Measurements from ENCODE around the gene RPL18. TPM values are rescaled to one million over a fixed set of nuclear protein-coding genes. Genes with fewer than 3 reads are reported as not detected.

RPL18 gene
- total and polyA plus RNA-seq, 8 donors = 1,028 to 1,744 (median 1,547) TPM

DNA sequence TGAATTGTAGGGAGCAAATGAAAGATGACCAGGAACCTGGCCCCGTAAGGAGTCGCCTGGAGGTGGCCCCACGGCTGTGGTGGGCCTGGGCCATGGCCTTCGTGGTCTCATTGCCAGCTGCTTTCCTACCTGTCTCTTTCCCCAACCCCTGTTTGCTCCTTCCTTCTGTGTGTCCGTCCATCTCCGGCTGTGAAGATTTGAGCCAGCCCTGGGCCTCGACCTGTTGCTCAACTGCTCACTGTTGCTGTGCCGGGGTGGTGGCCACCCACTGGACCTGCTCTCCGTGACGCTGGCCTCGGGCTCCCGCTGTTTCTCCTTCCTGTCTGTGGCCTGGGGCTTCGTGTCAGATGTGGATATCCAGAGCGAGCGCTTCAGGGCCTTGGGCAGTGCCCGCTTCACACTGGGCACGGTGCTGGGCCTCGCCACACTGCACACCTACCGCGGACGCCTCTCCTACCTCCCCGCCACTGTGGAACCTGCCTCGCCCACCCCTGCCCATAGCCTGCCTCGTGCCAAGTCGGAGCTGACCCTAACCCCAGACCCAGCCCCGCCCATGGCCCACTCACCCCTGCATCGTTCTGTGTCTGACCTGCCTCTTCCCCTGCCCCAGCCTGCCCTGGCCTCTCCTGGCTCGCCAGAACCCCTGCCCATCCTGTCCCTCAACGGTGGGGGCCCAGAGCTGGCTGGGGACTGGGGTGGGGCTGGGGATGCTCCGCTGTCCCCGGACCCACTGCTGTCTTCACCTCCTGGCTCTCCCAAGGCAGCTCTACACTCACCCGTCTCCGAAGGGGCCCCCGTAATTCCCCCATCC is 9.7 kb upstream of the RPL18 start:
- intact Hi-C loops (cut with DNase I) = no loop called here
- H3K27me3 ChIP-seq = no peaks in the 10 kb centered on the region
- no peak overlapping the region for H3K4me3 ChIP-seq
- H3K9me3 ChIP-seq = no peaks in the 10 kb centered on the region
- H3K4me1 ChIP-seq = peaks cover 14 to 56% of the 10 kb centered on the region in 2 donors
- no peak overlapping the region for H3K27ac ChIP-seq
- peaks cover 0 to 42% of the 10 kb centered on the region in 2 donors for H3K36me3 ChIP-seq
- TF ChIP-seq, protein P1, sequence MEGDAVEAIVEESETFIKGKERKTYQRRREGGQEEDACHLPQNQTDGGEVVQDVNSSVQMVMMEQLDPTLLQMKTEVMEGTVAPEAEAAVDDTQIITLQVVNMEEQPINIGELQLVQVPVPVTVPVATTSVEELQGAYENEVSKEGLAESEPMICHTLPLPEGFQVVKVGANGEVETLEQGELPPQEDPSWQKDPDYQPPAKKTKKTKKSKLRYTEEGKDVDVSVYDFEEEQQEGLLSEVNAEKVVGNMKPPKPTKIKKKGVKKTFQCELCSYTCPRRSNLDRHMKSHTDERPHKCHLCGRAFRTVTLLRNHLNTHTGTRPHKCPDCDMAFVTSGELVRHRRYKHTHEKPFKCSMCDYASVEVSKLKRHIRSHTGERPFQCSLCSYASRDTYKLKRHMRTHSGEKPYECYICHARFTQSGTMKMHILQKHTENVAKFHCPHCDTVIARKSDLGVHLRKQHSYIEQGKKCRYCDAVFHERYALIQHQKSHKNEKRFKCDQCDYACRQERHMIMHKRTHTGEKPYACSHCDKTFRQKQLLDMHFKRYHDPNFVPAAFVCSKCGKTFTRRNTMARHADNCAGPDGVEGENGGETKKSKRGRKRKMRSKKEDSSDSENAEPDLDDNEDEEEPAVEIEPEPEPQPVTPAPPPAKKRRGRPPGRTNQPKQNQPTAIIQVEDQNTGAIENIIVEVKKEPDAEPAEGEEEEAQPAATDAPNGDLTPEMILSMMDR (IDR thresholded peaks at IDR 0.05) = no peak
- no peak for DNase-seq
- no peak for ATAC-seq

DNA sequence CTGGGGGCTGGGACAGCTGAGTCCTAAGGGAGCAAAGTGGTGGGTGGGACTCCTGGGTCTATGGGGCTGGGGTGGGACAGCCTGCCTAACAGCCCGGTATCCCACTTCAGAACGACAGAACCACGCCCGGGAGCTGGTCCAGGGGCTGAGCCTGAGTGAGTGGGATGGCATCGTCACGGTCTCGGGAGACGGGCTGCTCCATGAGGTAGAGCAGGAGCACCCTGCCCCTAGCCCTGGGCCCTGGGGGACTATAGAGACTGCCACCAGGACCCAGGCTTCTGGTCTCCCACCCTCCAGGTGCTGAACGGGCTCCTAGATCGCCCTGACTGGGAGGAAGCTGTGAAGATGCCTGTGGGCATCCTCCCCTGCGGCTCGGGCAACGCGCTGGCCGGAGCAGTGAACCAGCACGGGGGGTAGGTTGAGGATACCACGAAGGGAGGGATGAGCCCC is 8.9 kb upstream of the RPL18 start:
- H3K27ac ChIP-seq = no peak overlapping the region
- no peak overlapping the region for H3K4me3 ChIP-seq
- no peaks in the 10 kb centered on the region for H3K9me3 ChIP-seq
- intact Hi-C loops (cut with DNase I) = no loop called here
- H3K36me3 ChIP-seq = peaks cover 0 to 42% of the 10 kb centered on the region in 2 donors
- DNase-seq = no peak
- H3K27me3 ChIP-seq = no peaks in the 10 kb centered on the region
- H3K4me1 ChIP-seq = peaks cover 6 to 56% of the 10 kb centered on the region in 2 donors
- ATAC-seq = no peak
- TF ChIP-seq, protein P1 (IDR thresholded peaks at IDR 0.05) = no peak

DNA sequence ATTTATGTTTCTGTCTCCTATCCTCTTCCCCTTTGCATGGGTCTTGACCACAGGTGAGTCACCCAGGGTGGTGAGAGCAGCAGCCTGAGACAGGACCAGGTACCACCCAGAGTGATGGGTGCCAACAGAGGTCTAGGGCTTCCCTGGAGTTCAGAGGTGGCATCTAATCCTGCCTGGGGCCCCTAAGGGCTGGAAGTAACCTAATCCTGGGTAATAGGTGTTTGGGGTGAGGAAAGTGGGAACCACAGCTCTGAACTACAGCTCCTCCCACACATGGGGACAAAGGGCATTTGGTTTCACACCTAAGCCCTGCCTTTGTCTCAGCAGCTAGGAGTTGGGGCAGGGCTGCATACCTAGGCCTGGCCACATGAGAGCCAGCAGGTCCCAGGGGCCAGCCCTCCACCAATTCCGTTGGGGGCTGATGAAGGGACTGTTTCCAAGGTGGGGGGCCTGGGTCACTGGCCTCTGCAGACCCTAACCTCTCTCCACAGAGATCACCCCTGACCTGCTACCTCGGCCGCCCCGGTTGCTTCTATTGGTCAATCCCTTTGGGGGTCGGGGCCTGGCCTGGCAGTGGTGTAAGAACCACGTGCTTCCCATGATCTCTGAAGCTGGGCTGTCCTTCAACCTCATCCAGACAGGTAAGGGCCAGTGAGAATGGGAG is 8.4 kb upstream of the RPL18 start:
- no peak overlapping the region for H3K27ac ChIP-seq
- no peak for DNase-seq
- H3K4me1 ChIP-seq = peaks cover 6 to 55% of the 10 kb centered on the region in 2 donors
- H3K9me3 ChIP-seq = no peaks in the 10 kb centered on the region
- intact Hi-C loops (cut with DNase I) = no loop called here
- H3K27me3 ChIP-seq = no peaks in the 10 kb centered on the region
- H3K36me3 ChIP-seq = peaks cover 0 to 42% of the 10 kb centered on the region in 2 donors
- H3K4me3 ChIP-seq = no peak overlapping the region
- no peak for ATAC-seq
- TF ChIP-seq, protein P1 (IDR thresholded peaks at IDR 0.05) = no peak

DNA sequence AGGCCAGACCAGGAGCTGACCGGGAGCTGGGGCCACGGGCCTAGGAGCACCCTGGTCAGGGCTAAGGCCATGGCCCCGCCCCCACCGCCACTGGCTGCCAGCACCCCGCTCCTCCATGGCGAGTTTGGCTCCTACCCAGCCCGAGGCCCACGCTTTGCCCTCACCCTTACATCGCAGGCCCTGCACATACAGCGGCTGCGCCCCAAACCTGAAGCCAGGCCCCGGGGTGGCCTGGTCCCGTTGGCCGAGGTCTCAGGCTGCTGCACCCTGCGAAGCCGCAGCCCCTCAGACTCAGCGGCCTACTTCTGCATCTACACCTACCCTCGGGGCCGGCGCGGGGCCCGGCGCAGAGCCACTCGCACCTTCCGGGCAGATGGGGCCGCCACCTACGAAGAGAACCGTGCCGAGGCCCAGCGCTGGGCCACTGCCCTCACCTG is 6.9 kb upstream of the RPL18 start:
- H3K4me3 ChIP-seq = no peak overlapping the region
- TF ChIP-seq, protein P1 (IDR thresholded peaks at IDR 0.05) = no peak
- H3K36me3 ChIP-seq = peaks cover 0 to 47% of the 10 kb centered on the region in 2 donors
- ATAC-seq (no peak), DNase-seq (peak in 1 of 4 donors; percentile 79)
- no peaks in the 10 kb centered on the region for H3K27me3 ChIP-seq
- H3K27ac ChIP-seq = no peak overlapping the region
- peaks cover 4 to 56% of the 10 kb centered on the region in 2 donors for H3K4me1 ChIP-seq
- intact Hi-C loops (cut with DNase I) = no loop called here
- H3K9me3 ChIP-seq = no peaks in the 10 kb centered on the region
